CD4-positive, alpha-beta T cell treated with Interleukin-17A for 4 hours (primary cell): ENCODE data around the gene NPIPB4.
"Not testable (repeated sequence)": the region's sequence is repeated elsewhere in the genome, so short reads cannot be mapped to it uniquely, and the experiment has no call there.

ENCODE experiments used
- DNase-seq: peaks from one replicate; pipeline ENCODE4 v3.0.0-alpha.2; 2020; ENCODE audit warnings: mixed read lengths

NPIPB4 gene

DNA sequence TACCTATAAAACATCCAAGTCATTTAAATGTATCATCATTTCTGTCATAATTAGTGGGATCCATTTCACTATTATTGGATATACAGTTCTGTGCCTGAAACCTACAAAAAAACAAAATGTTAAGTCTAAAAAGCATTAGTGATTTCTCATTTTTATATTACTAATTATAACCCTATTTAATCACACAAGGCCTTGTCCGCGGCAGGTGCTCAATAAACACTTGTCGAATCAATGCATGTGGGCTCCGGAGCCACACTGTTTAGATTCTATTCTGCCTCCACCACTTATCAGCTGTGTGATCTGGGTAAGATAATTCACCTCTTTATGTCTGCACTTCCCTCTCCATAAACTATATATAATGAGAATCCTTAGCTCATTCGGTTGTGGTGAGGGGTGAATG lies at the start of gene NPIPB4:
Gene NPIPB4, minus strand, starts transcription at position 101 of the 400 bp plus-strand sequence. CDS start 378 bp downstream, outside the sequence.
- DNase-seq, result not testable (repeated sequence)

DNA sequence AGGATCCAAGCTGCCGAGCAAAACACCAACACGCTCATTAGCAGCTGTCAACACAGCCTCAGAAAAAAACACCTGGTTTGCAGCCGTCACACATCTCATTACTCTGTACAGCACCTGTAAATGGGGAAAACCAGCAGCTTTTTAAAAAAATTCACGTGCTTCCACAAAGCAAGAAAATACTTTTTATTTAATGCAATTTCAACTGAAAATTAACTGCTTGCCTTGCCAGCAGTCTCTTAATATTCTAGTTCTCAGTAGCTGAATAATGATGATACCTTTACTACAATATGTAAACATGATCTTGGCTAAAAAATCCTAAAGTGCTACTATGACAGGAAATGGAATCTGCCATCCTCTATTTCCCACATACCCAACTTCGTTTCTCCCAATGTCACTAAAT lies 41.4 kb upstream of the NPIPB4 start:
- DNase-seq, result not testable (repeated sequence)

DNA sequence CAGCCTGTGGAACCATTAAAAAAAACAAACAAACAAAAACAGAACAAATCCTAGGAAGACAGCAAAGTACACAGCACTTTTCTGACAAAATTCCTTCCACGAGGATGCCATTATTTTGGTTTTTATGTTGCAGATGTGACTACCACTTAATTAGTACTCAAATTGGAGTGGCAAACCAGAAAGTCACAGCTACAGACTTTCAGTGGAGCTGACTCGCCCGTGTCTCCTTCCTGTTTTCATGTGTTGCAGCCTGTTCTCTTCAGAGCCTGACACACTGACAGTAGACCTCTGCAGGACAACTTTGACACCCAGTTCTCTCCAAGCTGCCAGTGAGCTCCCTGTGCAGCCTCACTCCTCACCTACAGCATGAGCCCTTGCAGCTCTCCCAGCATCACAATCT lies 24.4 kb upstream of the NPIPB4 start:
- DNase-seq, result peak; percentile 52

DNA sequence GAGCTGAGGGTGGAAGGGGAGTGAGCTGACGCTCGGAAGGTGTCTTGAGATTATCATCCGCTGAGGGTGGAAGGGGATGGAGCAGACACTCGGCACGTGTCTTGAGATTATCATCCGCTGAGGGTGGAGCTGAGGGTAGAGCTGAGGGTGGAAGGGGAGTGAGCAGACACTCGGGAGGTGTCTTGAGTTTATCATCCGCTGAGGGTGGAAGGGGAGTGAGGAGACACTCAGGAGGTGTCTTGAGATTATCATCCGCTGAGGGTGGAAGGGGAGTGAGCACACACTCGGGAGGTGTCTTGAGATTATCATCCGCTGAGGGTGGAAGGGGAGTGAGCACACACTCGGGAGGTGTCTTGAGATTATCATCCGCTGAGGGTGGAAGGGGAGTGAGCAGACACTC lies 20.4 kb downstream of the NPIPB4 start:
- peak; percentile 7 for DNase-seq

DNA sequence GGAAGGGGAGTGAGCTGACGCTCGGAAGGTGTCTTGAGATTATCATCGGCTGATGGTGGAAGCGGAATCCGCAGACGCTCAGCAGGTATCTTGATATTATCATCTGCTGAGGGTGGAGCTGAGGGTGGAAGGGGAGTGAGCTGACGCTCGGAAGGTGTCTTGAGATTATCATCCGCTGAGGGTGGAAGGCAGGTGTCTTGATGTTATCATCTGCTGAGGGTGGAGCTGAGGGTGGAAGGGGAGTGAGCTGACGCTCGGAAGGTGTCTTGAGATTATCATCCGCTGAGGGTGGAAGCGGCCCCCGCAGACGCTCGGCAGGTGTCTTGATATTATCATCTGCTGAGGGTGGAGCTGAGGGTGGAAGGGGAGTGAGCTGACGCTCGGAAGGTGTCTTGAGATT lies 21.2 kb downstream of the NPIPB4 start:
- not testable (repeated sequence) for DNase-seq

DNA sequence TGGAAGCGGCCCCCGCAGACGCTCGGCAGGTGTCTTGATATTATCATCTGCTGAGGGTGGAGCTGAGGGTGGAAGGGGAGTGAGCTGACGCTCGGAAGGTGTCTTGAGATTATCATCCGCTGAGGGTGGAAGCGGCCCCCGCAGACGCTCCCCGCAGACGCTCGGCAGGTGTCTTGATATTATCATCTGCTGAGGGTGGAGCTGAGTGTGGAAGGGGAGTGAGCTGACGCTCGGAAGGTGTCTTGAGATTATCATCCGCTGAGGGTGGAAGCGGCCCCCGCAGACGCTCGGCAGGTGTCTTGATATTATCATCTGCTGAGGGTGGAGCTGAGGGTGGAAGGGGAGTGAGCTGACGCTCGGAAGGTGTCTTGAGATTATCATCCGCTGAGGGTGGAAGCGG lies 21.8 kb downstream of the NPIPB4 start:
- not testable (repeated sequence) for DNase-seq

DNA sequence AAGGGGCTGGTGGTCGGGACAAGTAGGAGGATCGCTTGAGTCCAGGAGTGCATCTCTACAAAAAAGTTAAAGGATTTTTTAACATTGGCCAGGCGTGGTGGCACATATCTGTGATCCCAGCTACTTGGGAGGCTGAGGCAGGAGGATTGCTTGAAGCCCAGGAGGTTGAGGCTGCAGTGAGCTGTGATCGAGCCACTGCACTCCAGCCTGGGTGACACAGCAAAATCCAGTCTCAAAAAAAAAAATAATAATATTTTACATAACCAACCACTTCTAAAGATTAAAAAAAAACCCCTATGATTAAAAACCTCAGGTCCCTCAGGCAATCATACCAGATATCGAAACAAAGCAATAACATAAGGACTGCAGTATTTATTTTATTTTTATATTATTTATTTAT lies 23.3 kb downstream of the NPIPB4 start:
- DNase-seq, result not testable (repeated sequence)

DNA sequence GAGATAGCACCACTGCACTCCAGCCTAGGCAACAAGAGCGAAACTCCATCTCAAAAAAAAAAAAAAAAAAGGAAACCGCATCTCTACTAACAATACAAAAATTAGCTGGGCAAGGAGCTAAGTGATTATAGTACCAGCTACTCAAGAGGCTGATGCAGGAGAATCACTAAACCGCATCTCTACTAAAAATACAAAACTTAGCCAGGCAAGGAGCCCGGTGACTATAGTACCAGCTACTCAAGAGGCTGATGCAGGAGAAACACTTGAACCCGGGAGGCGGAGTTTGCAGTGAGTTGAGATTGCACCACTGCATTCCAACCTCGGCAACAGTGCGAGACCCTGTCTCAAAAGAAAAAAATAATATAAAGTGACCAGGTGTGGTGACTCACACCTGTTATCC lies 27.6 kb downstream of the NPIPB4 start:
- DNase-seq, result not testable (repeated sequence)

DNA sequence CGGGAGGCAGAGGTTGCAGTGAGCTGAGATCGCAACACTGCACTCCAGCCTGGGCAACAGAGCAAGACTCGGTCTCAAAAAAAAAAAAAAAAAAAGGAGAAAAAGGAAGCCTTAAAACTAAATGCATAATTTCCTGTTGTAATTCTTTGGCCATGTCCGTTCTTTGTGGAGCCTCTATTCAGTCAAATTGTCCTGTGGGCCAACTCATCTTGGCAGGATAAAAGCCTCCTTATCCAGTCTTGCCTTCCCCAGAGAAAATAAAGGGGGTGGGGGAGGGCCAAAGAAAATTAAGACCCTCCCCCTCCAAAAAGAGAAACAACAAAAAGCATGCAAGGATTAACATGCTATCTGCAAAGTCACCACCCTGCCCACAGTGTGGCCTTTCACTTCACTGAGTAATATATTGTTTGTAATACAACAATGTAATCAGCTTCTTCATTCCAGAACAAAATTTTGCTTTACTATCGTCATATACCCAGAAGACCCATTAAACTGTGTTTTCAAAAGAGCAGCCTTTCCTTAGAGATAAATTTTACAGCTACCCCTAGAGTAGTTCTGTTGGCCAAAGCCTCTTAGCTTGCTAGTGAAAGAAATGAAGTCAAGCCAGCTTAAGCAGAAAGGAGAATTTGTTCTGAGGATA lies 31.4 kb downstream of the NPIPB4 start:
- not testable (repeated sequence) for DNase-seq

DNA sequence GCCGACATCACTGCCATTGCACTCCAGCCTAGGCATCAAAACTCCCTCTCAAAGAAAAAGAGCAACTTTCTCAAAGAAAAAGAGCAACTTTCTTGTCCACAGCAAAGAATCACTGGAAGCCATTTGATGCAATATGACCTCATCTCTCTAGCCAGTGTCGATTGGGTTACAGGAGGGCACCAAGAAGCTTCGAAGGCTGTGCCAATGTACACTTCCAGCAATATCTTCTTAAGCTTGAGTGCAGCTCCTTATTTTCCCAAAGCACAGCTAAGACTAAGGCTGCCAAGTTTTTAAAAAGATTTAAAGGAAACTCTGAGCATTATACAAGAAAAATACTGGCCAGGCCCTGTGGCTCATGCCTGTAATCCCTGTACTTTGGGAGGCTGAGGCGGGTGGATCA lies 32.0 kb downstream of the NPIPB4 start:
- DNase-seq, result not testable (repeated sequence)

DNA sequence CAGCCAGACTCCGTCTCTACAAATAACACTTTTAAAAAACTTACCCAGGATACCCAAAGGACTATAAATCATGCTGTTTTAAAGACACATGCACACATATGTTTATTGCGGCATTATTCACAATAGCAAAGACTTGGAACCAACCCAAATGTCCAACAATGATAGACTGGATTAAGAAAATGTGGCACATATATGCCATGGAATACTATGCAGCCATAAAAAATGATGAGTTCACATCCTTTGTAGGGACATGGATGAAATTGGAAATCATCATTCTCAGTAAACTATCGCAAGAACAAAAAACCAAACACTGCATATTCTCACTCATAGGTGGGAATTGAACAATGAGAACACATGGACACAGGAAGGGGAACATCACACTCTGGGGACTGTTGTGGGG lies 34.3 kb downstream of the NPIPB4 start:
- DNase-seq, result not testable (repeated sequence)

DNA sequence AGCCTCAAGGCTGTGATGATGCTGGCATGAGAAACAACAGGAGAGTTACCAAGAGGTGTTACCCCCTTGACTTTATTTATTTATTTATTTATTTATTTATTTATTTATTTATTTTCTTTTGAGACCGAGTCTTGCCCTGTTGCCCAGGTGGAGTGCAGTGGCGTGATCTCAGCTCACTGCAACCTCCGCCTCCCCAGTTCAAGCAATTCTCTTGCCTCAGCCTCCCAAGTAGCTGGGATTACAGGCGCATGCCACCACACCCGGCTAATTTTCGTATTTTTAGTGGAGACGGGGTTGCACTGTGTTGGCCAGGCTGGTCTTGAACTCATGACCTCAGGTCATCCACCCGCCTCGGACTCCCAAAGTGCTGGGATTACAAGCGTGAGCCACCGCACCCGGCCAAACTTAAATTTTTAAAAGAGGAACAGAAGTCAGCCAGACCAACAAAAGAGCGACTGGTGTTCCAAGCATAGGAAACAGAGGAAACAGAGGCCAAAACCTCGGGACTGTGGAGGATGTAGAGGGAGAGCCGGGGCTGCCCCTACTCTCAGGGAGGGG lies 36.6 kb downstream of the NPIPB4 start:
- DNase-seq, result not testable (repeated sequence)

DNA sequence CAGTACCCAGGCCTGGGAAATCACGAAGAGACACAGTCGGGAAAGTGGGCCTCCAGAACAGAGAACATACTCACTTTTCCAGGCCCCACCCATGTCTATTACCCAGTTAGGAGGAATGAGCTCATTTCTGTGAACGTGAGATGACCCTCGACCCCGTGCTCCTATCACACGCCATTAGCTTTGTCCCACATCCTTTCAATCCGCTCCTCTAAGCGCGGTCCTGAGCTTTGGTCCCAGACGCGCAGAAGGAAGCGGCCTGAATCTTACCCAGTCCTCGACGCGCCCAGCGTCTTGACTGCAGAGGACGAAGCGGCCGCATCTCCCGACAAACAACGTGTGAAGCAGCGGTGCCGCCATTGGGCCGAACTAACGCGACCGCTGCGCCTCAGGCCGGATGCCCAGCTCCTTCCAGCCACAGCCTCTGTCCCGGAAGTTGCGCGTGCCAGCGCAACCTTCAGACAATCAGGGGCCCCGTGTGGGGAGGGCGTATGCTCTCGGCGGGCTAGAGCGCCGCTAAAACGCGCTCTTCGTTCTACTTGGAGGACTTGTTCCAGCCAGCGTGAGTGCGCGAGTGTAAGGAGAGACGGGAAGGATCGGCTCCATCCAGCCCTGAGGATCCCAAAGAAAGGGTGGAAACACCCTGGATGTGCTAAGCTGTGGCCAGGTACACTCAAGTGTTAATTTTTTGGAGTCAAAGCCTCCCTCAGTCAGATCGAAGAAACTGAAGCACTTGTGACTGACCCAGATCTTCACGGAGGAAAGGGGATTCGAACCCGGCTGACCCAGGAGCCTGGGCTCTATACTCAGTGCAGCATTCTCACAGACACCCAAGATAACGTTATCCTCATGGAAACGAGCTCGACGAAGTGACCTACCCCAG lies 37.3 kb downstream of the NPIPB4 start:
- DNase-seq, result peak; percentile 79

DNA sequence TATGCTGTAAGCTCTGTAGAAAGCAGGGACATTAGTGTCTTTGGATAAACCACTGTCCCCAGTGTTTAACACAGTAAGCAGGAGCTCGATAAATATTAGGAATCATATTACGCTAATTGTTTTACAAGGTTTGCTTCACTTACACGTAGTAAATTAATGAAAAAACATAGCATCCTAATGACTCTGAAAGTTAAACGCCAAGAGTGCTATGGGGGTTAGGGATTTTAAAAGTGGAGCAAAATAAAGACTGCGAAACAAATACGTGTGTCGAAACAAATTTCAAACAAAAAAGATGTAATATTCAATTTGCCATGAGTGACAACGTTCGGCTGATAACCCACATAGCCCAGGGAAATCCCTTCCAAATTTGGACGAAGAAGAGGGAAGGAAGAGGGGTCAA lies 37.9 kb downstream of the NPIPB4 start:
- DNase-seq, result not testable (repeated sequence)

DNA sequence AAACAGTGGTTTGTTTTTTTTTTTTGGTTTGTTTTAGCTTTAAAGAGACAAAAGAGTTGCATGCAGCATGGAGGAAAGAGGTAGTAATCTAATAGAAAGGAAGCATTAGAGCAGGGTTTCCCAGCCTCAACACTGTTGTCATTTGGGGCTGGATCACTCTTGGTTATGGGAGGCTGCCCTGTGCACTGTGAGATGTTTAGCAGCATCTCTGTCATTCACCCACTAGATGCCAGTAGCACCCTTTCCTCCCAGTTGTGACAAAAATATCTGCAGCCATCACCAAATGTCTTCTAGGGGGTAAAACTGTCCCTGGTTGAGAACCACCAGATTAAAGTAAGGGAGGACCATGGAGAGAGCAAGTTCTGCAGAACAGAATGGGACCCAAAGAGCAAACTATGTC lies 40.5 kb downstream of the NPIPB4 start:
- not testable (repeated sequence) for DNase-seq

DNA sequence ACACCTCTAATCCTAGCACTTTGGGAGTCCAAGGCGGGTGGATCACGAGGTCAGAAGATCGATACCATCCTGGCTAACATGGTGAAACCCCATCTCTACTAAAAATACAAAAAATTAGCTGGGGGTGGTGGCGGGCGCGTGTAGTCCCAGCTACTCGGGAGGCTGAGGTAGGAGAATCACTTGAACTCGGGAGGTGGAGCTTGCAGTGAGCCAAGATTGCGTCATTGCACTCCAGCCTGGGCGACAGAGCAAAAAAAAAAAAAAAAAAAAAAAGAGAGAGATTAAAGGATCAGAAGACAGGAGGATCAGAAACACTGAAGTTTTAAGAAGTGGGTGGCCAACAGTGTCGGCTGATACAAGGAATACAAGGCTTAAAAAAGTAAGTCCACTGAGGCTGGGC lies 41.9 kb downstream of the NPIPB4 start:
- not testable (repeated sequence) for DNase-seq

DNA sequence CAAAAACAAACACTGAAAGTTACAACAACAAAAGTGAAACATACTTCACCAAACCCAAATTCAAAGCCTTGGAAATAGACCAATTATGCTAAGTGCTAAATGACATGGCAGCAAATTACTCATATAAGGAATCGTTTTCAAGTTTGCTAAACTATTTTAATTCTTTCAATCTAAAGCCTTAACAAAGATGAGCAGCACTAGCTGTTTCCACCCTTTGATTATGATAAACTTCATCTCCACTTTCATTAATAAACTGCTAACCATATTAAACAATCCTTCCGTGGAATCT lies 55.2 kb downstream of the NPIPB4 start:
- not testable (repeated sequence) for DNase-seq

DNA sequence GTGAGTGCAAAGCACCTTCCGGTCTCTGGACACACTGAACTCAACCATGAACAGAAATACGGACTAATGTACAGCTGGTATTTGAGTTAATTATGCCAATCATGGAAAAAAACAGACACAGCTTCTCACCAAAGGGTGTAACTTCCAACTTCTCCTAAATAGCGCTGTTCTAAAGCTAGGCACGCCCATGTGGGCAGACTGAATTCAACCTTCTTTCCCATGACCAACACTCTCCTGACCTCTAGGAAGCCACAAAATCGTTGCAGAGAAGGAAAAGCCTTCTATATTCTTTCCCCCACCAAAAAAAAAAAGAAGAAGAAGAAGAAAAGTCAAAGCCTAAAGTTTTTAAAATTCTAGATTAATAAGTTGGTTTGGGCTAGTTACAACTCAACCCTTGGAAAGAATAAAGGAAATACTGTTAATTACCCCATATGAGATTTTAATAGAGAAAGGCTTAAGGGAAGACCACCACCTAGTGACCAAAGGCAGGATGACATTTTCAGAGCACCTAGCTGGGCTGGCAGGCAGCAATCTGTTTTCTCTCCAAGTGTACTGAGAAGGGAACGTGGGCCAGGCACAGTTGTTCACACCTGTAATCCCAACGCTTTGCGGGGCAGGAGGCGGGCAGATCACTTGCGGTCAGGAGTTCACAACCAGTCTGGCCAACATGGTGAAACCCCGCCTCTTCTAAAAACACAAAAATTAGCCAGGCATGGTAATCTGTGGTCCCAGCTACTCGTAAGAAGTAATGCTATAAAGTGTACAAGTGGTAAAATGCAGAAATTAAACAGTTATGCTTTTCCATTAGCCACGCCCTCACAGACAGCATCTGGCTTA lies 55.8 kb downstream of the NPIPB4 start:
- DNase-seq, result peak; percentile 13

DNA sequence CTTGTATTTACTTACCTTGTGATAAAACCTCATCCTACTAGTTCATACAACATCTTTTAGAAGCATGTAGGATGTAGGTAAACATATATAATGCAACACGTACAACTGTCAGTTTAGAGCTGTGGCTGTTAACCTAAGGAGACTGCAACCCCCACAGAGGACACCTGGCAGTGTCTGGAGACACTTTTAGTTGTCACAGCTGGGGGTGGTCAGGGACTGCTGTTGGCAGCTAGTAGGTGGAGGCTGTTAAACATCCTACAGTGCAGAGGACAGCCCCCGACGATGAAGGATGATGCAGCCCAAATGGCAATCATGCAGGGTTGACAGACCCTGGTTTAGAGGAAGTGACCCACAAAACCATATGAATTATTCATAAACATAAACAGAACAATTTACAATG lies 59.0 kb downstream of the NPIPB4 start:
- not testable (repeated sequence) for DNase-seq

DNA sequence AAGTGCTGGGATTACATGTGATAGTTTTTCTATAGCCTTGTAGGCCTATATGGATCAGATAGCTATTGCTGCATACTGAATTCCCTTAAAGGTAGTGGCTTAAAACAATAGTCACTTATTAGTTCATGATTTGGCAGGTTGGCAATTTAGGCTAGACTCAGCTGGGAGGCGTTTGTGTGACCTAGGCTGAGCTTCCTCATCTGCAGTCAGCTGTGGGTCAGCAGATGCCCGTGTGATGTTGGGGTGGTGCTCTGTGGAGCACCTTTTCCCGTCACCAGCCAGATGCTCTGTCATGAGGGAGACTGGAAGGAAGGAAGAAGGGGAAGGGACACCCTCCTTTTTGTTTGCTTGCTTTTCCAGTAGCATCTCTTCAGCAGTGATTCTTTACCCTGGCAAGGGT lies 64.2 kb downstream of the NPIPB4 start:
- not testable (repeated sequence) for DNase-seq

DNA sequence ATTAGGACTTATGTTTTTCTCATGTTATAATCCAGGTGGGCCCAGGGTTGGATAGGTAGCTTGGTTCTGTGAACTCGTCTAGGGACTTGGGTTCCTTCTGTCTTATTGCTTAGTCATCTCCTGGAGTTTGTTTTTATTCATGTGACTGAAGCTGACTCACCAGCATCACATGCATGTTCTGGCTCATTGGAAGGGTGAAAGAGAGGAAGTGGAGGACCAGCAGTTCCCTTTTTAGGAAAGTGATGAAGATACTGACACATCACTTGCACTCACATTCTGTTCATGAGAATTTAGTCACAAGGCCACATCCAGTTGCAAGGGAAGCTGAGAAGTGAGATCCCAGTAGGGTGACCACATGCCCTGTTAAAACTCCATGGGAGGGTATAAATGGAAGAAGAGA lies 67.0 kb downstream of the NPIPB4 start:
- not testable (repeated sequence) for DNase-seq
